GM19455 (cell line): ENCODE data around the gene TSR3.
"Not testable (repeated sequence)": the region's sequence is repeated elsewhere in the genome, so short reads cannot be mapped to it uniquely, and the experiment has no call there.

Source experiments
- ATAC-seq: cut with Tn5 transposase; IDR thresholded peaks from one replicate; pipeline ENCODE4 v1.9.1; 2021; ENCODE audit not compliant: unreplicated experiment

TSR3 gene

DNA sequence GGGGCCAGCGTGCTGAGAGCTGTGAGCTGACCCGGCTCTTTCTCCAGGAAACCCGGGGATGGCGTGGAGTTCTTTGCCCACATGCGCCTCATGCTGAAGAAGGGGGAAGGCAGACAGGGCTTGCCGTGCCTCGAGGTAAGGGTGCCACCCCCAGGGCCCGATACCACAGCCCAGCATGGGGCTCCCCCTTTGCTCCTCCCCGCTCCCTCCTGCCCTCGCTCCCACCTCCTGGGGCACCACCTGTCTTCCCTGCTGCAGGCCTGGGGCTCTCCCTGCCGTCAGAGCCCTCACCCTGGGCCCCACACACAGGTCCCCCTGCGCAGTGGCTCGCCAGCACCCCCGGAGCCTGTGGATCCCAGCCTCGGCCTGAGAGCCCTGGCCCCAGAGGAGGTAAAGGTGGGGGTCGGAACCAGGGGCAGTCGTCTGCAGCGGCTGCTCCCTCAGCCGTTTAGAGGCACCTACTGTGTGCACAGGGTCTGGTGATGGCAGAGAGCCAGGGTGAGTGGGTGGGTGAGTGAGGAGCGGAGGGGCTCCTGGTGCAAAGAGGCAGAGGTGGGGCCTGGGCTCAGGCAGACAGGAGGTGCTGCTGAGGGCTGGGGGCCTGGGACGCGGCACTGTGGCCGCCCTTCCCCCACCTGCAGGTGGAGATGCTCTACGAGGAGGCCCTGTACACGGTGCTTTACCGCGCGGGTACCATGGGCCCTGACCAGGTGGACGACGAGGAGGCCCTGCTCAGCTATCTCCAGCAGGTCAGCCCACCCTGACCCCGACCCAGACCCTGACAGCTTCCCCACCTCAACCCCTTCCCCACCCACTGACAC, 12.6 kb downstream of the TSR3 start:
- ATAC-seq: no peak

DNA sequence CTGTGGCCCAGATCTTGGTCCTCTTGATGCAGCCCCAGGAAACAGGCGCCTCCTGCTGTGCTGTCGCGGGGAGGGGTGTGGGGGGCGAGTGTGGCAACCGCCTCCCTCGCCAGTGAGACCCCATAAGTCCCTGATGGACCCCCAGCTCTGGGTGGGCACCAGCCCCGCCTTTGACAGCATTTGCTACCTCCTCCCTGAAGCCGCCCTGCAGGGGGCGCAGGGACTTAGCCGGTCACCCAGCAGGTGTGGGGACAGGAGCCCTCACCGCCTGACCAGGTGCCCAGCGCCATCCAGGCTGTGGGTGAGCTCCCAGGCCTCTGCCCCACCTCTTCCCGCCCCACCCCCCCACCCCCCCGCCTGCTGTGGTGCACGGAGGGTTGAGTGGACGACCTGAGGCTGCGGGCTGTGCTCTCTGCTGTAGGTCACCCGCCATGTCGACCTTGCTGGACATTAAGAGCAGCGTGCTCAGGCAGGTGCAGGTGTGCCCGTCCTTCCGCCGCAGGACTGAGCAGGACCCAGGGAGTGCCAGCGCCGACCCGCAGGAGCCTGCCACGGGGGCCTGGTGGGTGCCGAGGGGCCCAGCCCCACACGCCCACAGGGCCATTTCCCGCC, 13.5 kb downstream of the TSR3 start:
- ATAC-seq: no peak

DNA sequence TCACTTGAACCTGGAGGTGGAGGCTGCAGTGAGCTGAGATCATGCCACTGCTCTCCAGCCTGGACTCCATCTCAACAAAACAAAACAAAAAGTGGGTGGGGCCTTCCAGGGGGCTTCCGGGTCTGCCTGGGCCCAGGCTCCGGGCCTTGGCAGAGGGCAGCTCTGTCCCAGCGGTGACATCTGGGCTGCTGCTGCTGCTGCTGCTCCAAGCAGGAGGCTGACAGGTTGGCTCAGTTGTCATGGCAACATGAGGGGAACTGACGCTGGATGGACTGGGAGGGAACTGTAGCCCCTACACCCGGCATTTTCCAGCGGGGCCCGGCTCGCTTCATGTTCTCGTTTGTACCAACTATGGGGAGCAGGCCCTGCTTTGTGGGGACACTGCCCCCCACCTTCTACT, 14.2 kb downstream of the TSR3 start:
- no peak for ATAC-seq

DNA sequence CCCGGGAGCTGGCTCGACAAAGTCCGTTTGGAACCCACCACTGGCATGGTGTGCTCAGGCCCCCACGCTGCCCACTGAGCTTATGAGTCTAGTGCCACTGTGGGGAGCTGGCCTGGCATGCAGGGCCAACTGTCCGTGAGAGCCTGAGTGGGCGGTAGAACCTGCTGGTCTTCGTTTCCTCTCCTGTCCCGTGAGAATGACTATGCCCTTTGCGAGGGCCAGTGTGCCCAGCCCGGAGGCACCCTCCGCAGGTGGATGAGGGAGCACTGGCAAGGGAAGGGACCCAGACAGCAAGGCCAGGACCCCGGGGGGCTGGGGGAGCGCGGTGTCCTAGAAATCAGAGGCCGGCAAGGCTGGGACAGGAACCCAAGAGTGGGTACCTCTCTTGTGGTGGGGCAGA, 15.1 kb downstream of the TSR3 start:
- no peak for ATAC-seq

DNA sequence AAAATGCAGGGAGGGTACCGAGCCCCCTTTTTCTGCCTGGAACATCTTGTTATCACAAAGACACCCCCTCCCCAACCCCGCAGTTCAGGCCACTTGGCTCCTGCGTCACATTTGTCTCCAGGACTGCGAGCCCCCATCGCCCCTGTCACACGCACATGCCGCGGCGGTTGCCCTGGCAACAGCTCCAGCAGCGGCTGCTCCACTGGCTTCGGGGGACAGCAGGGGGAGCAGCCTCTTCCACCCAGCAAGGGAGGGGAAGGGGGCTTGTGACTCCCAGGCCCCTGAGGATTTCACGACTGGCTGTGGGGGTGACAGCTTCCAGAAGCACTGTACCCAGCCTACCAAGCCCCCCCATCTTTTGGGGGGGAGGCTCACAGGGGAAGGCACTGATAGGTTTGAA, 15.7 kb downstream of the TSR3 start:
- no peak for ATAC-seq

DNA sequence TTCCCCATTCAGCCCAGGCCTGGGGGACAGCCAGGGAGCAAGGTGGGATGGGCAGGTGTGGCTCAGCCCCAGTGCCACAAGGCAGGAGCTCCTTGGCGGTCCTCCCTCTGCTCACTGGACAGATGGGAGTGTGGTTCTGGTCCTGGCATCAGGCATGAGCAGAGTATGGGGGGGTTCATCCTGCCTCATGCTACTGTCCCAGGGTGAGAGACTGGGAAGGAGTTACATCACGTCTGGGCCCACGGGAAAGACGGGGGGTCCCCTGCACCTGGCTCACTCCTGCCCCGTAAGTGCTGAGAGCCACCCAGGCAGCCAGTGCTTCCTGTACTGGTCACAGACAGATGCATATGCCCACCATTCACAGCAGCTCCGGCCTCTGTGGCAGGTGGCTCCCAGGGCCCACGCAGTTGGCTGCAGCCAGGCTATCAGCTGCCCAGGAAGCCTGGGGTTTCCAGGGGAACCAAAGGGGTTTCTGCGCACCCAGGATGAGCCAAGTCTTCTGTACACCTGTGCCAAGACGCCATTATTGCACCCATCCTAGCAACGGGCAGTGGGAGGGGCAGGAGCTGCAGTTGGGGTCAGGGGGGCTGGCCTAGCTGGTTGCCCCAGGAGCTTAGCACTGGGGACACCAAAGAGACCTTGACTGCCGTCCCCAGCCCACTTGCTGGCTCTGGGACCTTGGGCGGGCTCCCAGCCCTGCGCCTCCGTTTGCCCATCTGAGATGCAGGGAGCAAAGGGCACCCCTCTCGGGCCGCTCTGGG, 16.3 kb downstream of the TSR3 start:
- no peak for ATAC-seq

DNA sequence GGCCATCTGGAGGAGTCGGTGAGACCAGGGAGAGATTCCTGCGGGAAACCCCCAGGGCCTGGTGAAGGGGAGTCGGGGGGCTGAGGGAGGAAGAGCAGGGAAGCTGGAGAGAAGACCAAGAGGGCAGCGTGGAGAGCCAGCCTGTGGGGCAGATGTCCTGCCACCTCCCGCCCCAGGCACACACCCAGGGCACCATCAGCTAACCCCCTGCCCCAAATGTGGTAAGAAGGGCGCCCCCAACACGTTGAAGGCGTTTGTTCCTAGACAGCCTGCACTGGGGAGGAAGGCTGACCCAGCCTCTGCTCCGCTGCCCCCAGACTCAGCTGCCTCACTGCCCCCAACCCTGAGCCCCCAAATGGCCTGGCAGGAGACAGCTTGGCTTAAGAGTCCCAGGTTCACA, 16.9 kb downstream of the TSR3 start:
- no peak for ATAC-seq

DNA sequence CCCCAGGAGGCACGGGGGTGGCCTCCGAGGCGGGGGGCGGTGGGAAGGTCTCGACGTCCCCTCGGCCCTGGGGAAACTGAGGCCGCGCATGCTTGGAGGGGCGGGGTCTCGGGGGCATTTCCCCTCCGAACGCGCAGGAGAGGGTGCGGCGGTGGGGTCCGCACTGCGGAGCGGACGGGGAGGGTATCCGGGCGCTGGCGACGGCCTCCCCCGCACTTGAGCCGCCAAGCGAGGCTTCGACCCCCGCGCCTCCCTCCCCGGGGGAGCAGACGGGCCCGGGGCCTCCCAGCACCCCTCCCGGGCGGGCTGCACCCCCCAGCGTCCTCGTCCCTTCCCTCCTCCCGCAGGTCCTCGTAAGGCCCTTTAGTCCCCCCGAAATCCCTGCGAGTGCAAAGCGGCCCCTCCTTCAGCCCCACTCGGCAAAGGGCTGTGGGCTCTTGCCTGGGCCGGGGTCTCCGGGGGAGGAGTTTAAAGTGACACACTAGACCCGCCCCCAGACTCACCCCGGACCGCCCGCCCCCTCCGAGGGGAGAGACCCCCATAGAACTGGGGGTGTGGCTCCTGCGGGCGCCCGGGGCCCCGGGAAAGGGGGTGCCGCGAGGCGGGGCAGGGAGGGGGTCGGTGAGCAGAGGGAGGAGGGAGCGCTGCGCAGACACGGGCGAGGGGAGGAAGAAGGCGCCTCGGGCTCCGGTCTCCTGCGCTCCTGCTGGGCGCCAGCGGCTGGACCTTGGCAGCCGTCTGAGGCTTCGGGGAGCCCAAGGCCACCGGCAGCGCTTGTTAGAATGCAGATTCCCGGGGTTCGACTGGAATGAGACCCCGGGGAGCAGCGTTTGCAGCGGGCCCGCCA, 17.6 kb downstream of the TSR3 start:
- ATAC-seq: no peak

DNA sequence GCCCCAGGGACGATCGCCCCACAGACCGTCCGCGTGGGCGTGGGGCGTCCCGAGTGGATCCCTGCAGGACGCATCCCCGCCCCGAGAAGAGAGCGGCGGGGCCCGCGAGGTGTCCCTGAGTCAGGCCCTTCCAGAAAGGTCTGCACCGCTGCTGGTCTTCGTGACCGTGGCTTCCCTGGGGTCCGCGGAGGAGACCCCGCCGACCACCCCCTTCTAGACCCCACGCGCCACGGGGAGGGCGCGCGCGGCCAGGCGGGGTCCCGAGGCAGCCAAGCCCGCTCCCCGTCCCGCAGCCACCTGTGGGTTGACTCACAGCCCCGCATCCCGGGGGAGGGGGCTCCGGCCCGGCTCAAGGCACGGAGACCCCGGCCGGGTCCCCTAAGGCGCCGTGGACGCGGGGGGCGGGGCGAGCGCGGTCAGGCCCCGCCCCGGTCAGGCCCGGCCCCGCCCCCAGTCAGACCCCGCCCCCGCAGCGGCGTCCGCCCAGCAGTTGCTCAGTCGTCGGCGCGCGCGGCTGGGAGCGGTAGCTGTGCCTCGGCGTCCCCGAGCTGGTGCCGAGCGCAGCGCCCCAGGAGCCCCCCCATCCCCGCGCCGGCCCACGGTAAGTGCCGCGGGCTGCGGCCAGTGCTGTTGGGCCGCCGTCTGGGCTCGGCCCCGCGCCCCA, 18.4 kb downstream of the TSR3 start, which contains the start of gene BAIAP3:
TSS of gene BAIAP3 (plus strand) at position 497 of the 664 bp plus-strand sequence. CDS start 4,905 bp downstream, outside the sequence.
- no peak for ATAC-seq

DNA sequence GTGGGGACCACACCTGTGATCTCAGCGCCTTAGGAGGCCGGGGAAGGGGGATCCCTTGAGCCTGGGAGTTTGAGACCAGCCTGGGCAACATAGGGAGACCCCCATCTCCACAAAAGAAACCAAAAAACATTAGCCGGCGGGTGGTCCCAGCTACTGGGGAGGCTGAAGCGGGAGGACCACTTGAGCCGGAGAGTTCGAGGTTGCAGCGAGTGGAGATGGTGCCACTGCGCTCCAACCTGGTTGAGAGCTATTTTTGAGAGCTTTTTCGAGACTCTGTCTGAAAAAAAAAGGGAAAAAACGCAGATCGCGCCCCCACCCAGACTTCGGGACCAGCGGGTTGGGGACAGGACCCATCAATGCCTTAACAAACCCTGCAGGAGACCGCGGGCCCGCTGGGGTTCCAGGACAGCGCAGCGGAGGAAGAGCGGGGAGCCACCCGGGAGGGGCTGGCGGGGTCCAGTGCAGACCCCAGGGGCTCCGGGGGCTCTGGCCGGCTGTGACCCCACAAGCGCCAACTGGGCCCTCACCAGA, 19.0 kb downstream of the TSR3 start:
- no peak for ATAC-seq

DNA sequence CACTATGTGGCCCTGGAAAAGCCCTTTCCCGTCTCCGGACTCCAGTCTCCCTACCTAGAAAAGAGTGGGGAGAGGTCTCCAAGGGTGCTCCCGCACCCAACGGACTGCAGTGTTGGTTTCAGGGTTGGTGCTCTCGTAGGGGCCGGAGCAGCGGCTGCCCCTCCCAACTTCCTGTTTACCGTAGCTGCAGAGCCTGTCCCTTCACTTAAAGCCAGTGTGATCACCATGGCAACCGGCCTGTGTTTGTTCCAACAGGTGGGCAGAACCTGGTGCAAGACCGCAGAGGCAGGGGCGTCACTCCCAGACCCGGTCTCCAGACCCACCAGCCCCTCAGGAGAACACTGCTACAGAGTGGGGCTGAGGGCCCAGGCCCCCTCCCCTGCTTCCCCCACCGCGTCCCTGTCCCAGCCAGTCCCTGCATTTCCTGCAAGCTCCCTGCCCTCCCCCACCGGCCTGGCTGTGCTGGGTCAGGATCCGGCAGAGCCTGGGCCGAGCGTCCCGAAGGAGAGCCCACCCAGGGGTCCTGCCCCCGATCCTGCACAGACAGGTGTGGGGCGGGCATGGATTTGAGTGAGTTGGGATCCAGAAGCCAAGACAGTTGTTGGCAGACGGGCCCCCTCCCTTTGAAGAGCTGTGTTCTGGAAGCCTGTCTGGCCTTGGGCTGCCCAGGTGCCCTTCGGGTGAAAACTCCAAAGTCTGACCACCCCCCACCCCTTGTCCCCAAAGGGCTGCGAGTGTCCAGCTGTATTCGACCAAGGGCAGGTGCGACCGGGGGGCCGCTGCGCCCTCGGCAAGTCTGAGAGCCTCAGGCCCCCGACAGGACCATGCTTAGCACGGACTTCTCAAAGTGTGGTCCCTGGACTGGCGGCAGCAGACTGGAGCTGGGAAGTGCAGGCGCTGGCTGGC, 19.7 kb downstream of the TSR3 start:
- no peak for ATAC-seq

DNA sequence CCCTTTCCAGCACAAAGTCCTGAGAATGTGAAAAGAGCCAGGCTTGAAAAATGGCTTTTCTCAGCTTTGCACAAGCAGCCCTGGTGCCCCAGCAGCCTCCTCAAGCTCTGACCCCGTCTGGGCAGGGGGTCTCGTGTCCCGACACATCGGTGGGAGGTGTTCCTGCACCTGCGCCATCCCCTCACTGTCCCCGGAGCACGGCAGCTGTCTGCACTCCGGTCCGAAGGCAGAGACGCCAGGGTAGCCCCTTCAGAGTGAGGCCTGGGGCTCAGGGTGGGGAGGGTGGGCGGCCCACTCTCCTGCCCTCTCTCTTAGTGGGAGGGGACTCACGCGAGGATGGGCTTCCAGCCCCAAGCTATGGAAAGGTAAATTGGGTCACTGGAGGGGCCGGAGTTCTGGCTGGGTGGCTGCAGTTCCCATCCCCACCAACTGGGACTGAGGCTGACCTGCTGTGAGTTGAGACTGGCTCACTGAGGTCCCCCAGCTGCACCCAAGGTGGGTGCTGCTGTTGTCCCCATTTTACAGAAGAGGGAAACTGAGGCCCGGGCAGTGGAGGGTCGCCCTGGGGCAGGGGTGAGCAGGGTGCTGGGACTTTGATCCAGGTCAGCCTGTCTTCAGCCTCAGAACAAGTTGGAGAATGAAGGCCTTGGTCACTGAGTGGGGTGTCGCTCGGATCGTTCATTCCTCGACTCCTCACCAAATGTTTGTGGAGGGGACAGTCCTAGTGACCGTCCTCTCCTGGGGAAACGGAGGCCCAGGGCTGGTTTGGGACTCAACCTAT, 20.6 kb downstream of the TSR3 start:
- no peak for ATAC-seq

DNA sequence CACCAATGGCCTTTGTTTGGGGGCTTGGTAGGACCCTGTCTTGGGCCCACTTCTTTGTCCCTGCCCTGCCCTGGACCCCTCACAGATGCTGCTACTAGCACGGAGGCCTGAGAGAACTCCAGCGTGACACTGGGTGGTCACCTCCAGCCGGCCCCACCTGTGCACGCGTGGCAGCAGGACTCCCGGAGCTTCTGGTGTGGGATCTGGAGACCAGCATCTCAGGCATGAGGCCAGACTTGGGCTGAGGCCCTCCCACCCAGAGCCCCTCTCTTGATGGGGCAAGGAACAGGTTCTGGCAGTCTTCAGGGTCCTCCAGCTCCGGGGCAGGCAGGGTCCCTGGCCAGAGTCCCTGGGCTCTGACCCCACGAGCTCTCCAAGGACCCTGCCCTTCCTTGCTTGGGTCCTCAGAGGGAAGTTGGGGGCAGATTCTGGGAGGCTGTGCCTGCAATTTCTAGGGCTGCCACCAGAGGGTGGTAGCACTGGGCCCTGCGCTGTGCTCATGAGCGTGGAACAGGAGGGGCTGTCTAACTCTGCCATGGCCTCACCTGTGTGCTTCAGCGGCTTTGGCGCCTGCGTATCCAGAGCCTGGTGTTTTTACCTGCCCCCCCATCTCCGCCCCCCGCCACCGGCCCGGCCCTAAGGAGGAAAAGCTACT, 21.3 kb downstream of the TSR3 start:
- no peak for ATAC-seq

DNA sequence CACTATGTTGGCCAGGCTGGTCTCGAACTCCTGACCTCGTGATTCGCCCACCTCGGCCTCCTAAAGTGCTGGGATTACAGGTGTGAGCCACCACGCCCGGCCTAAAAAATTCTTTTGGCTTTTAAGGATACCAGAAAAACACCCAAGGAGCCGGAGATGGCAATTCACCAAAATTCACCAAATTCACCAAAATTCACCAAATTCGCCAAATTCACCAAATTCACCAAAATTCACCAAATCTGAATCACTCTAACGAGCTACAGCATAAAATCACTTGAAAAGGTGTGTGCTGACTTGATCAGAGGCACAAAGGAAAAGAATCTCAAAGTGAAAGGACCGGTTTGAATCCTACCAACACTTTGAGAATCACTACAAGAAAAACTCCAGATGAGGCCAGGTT, 22.7 kb downstream of the TSR3 start:
- not testable (repeated sequence) for ATAC-seq

DNA sequence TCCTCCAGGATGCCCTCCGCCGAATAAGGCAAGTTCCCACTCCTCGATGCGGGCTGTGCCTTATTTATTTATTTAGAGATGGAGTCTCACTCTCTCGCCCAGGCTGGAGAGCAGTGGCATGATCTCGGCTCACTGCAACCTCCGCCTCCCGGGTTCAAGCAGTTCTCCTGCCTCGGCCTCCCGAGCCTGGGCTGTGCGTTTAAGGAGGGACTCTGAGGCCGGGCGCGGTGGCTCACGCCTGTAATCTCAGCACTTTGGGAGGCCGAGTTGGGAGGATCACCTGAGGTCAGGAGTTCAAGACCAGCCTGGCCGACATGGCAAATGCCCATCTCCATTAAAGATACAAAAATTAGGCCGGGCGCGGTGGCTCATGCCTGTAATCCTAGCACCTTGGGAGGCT, 23.5 kb downstream of the TSR3 start:
- ATAC-seq: not testable (repeated sequence)

DNA sequence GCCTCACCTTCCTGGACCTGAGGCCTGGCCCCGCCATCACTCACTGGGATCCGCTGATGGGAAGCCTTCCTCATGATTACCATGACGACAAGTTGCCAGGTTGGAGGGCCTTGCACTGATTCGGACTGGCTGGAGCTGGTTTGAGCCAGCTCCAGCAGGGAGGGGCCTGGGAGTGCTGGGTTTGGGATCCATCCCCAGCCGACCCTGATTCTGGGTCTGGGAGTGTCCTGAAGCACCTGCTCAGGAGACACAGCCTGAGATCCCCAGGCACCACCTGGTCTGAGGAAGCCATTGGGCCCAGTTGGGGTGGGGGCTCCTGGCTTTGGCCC, 24.1 kb downstream of the TSR3 start:
- ATAC-seq: no peak

DNA sequence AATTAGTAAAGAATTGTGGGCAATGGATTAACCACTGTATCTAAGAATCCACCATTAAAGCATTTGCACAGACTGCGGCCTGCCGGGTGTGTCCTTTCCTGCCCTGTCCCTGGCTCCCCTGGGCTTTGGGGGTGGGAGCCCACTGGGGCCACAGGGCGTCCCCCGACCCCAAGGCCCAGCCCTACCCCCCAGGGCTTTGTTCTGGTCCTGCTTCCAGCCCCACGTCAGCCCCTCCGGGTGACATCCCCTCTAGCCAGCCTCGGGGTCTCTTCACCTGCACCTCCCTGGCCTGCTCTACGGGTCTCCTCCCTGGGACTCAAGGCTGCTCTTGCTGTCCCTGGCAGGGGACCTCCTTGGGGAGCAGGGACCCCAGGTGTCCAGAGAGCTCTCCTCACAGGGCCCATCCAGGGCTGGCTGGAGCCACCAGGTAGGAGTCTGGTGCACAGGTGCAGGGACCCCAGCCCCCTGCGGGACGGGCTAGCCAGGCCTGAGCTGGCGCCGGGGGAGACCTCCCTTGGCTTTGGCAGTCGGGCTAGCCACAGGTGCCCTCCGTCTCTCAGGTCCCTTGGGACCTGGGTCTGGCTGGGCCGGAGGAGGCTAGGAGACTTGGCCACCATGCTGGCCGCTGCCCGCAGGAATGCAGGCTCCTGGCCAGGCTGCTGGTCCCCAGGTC, 24.6 kb downstream of the TSR3 start:
- no peak for ATAC-seq
